ENCODE measurements around the gene DTX3L.

Gene DTX3L

DNA sequence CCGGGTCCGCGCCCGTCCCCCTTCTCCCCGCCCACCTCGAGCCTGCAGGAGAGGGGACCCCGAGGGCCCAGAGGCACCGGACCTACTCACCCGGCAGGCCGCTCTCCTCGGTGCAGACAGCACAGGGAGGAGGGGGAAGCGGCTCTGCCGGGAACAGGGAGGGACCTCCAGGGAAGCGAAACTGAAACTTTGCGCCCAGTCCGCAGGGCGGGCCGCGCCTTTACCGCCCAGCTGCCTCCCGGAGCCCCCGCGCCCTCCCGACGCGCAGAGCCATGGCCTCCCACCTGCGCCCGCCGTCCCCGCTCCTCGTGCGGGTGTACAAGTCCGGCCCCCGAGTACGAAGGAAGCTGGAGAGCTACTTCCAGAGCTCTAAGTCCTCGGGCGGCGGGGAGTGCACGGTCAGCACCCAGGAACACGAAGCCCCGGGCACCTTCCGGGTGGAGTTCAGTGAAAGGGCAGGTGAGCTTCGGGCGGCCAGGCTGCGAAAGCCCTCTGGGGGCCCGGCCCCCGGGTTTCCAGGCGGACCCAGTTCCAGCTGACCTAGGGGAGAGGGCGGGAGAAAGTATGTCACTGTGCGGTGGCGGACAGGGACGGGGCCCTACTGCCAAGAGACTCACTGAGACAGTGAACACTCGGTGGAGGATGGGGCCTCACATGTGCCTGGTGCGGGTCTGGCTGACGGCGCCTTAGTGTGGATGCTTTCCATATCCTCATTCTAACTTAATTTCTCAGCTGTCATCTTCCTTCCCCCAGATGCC, at the start of gene DTX3L, which contains the start of gene PARP9:
Gene DTX3L (plus strand): TSS at position 184 of the 758 bp plus-strand sequence. CDS start 89 bp downstream, at position 273.
Gene PARP9 (minus strand): TSS at position 146 of the 758 bp plus-strand sequence. CDS start 4,680 bp downstream, outside the sequence.
- peak; percentile 86 for DNase-seq

DNA sequence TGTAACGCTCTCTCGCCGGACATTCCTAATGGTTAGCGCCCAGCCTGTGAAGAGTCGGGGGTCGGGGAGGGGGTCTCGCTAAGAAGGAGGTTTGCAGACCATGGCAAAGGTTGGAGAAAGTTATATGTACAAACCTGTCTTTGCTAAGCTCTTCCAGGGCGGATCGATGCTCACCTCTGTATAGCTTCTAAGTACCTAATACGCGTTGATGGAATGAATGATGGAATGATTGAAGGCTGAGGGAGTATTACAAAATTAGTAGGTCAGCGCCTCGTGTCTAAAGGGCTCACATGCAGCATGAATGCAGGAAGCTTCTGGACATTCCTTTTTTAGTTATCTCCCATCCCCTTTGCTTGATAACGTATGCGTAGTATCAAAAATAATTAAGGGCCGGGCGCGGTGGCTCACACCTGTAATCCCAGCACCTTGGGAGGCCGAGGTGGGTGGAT, 49.1 kb upstream of the DTX3L start:
- no peak for DNase-seq

DNA sequence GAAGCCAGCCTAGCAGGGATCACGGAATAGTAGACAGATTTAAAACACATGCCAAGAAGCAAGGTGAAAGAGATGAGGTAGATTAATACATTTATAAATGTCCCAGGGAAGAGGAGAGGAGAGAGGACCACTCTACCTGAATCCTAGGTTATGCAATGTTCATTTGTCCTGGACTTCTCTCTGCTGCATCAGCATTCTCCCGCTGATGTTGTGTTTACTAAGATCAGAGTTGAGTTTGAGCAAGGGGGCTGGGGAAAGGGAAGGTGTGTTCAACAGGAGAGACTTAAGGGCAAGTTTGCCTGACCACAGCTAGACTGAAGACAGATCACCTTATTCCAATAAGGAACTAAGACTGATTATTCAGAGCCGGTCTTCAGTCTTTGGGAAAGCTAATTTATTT, 48.3 kb upstream of the DTX3L start:
- no peak for DNase-seq

DNA sequence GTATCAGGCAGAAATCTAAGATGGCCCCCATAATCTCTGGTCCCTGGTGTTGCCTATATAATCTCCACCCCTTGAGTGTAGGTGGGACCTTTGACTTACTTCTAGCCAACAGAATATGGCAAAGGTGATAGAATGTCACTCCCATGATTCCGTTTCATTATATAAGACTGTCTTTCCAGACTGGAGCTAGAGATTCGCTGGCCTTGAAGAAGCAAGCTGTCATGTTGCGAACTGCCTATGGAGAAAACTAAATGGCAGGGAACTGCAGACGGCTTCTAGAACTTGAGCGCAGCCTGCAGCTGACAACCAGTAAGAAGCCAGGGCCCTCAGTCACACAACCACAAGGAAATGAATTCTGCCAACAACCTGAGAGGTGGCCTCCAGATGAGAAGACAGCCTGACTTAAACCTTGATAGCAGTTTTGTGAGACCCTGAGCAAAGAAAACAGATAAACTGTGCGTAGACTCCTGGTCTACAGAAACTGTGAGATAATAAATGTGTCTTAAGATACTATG, 47.2 kb upstream of the DTX3L start:
- DNase-seq, result no peak

DNA sequence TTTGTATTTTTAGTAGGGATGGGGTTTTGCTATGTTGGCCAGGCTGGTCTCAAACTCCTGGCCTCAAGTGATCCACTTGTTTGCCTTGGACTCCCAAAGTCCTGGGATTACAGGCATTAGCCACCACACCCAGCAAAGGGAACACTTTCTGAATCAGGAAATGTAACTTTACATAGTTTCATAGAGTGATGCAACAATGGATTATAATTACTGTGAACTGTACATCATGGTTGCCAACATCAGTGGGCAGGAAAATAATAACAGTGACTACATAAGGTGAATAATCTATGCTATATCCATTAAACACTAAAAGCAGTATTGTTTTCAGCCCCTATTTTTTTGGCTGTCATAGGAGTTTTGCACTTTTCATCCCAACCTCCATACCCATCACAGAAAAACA, 44.4 kb upstream of the DTX3L start:
- no peak for DNase-seq

DNA sequence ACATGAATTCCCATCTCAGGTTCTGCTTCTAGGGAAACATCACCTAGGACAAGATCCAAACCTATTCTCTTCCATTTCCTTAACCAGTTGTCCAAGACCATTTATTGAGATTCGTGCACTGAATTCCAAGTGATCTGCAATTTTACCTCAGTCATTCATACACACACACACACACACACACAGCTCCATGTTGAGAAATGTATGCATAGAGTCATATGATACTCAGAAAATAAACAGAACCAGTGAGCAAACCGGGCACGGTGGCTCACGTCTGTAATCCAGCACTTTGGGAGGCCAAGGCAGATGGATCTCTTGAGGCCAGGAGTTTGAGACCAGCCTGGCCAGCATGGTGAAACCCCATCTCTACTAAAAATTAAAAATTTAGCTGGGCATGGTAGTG, 43.3 kb upstream of the DTX3L start:
- no peak for DNase-seq

DNA sequence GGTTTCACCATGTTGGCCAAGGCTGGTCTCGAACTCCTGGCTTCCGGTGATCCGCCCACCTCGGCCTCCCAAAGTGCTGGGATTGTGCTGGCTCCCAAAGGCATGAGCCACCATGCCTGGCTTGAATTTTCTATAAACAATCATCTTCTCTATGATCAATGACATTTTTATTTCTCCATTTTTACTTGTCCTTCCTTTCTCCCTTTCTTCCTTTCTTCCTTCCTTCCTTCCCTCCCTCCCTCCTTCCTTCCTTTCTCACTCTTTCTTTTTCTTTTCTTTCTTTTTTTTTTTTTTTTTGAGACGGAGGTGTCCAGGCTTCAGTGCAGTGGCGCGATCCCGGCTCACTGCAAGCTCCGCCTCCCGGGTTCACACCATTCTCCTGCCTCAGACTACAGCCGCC, 40.8 kb upstream of the DTX3L start:
- no peak for DNase-seq

DNA sequence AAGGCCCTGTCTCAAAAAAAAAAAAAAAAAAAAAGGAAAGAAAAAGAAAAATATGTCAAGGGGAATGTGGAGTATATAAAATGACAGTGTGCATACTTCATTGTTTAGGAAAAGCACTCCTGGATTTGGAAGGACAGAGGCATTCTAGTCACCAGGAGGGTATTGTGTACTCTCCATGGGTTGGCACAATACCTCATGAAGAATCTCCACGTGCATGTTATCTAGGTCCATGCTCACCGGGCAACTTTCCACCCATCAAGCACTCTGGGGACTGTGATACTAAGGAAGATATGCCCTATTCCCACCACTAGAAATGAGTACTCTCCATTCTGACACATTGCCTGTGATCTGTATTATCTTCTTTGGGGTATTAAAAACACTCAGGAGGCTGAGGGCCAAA, 34.0 kb upstream of the DTX3L start:
- DNase-seq, result no peak

DNA sequence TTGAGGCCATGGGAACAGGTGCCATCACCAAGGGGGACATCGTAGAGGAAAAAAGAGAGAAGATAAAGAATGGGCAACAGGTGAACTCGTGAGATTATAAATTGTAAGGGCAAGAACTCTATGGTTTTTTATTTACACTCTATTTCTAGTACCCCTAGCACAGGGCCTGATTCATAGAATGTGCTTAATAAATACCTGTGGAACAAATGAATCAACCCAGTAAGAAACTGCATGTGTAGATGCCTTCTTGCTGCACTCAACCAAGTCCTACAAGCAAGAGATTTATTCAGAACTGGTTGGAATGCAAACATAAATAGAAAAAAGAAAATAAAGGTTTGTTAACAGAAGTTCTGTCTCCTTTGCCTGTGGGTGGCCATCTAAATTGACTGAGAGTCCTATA, 30.7 kb upstream of the DTX3L start:
- no peak for DNase-seq

DNA sequence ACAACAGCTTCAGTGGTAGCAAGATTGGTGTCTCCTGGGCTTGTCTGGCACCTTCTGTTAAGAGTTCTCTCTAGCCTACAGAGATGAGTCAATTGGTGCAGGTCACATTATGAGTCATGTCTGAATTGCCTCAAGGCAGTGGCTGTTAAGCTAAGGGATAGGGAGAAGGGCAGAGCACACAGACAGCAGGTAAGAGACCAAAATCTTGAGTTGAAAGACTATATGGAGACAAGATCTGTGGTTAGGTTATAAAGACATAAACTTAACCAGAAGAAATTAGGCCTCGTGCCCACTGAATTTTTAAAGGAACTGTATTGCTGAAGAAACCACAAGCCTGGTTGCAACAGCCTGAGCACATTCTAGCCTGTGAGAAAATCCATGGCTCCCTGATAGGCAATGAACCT, 30.2 kb upstream of the DTX3L start:
- peak; percentile 15 for DNase-seq

DNA sequence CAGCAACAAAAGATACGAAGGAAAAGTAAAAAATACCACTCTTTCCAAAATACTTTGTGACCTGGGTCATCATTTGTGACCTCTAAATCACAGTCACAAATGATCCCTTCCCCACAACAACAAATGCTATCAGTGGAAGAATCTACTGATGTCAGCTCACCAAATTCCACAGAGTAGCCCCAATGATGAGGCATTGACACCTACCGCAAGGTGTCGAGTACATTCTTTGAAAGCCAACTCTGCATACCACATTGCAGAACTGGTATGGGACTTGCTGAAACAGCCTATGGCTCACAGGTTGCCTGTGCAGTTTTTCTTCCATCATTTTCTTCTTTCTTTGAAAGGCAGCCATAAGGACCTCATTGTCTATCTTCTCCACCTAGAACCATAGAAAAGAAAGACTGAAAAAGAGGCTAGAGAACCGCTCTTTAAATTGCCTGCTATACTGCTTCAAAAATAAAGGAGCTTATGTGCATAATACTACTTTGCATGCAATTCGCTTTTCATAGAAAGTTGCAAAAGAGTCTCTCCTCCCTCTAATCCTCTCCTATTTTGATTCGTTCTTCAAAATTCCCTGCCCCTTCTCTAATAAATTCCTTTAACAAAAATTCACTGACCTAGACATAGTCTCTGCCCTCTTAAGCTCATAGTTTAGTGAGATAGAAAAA, 28.0 kb upstream of the DTX3L start:
- no peak for DNase-seq

DNA sequence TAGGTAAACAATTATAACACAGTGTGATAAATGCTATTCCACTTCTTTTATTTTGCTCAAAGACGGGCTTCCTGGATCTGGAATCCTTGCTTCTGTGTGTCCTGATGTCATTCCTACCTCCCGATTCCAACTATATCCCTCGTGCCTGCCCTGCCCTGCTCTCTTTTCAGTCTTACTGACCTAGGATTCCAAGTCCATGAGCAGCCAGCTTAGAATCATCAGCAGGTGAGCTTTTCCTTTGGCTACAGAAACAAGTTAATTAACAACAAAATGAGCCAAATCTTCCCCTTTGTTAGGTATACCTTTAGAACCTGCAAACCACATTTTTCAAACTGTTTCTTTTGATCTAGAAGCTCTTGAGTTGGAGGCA, 27.5 kb upstream of the DTX3L start:
- DNase-seq, result no peak

DNA sequence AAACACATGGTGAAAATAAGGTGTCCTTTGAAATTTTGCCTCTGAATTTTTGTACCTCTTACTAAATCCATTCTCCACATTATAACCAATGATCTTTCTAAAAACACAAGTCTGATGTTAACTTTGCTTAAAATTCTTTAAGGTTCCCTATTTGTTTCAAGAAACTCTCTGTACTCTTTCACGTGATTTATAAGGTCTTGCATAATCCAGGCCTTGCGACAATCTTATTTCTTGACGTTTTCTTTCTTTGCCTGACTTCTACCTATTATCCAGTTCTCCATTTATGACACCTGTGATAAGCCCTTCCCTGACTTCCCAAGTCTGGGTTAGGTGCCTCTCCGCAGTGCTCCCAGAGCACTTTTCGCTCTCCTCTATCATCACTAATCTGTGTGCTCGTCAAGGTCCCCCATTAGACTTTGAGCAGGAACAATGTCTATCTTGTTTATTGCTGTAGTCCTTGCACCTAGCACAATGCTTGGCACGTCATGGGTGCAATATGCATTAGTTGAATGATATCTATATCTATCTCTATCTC, 25.1 kb upstream of the DTX3L start:
- no peak for DNase-seq

DNA sequence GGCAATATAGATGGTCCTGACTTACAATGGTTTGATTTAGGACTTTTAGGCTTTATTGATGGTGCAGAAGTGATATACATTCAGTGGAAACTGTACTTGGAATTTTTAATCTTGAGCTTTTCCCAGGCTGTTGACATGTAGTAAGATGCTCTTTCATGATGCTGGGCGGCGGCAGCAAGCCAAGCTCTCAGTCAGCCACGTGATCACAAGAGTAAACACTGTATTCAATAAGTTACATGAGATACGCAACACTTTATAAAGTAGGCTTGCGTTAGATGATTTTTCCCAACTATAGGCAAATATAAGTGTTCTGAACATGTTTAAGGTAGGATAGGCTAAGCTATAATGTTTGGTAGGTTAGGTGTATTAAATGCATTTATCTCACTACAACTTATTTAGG, 18.0 kb upstream of the DTX3L start:
- DNase-seq, result no peak

DNA sequence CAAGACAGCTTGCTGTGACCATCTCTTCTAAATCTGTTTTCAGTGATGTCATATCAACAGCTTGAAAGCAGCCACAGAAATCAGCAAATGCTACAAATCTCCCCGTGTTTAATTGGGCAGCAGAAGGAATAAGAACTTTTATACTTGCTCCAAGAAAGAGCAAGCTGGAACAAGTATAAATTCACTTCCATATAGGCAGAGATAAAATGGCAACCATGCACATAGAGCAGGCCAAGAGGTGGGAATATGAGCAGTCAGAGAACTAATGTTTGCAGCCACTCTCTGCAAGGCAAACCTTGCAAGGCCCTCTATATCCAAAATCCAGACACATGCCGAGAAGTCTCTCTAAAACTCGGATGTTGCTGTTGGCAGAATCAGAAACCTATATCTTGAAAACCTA, 16.1 kb upstream of the DTX3L start:
- no peak for DNase-seq

DNA sequence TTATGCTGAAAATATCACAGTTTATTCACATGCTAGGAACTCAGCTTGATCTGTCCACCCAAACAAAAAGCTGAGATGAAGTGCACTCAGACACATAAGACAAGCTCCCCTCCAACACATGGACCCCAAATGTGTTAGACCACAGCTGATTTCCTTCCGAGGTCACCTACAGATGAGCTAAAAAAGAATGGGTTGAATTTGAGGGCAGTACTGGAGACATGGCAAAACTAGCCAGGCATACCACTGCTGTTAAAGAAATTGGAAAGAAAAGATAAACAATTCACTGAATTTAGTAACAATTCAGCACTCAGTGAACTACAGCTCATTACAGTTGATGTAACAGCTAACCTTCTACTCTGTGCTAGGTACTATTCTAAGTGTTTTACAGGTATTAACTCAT, 15.5 kb upstream of the DTX3L start:
- DNase-seq, result no peak

DNA sequence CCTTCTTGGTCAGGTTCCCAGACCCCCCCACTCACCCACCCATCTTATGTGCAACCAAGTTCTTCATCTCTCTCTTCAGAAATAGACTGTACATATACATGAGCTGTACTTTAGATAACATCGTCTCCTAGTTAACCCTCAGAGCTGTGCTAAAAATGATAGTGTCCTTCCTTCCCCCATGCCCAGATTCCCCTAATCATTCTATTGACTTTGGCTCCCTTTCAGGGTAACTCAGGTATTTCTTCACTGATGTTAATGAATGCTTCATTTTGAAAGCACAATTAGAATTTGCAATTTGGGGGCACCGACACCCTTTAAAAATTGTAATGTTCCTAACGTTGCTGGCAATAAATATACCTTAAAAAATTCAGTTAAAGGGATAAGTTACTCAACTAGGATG, 11.0 kb upstream of the DTX3L start:
- DNase-seq, result no peak

DNA sequence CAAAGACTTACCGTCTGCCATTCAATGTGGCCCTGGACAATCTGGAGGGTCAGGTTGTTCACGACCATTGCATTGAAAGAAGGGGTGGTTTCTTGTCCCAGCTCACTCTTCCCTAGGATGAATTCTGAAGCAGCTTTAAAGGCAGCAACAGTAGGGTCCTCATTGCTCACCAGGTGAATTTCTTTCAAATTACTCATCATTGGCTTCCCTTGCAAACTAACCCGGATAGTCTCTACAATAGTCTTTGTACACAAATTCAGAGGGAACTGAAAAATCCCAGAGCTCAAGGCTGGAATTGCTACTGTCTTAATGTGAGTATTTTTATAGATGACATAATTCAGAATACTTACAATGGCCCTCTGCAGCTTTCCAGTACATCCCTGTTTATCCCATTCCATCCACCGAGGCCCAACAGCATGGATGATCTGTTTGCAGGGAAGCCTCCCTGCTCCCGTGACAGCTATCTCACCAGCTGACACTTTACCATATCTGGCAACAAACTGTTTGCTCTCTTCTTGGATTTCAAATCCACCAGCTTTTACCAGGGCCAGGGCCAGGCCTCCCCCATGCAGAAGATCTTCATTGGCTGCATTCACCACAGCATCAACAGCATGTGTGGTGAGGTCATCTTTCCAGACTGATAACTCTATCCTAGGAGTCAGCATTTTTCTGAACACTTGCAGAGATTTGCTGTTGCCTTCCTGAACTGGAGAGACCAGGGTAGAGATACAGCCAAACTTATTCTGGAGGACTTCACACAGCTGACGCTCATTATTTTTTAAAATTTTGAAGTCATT, 8.7 kb upstream of the DTX3L start:
- DNase-seq, result no peak

DNA sequence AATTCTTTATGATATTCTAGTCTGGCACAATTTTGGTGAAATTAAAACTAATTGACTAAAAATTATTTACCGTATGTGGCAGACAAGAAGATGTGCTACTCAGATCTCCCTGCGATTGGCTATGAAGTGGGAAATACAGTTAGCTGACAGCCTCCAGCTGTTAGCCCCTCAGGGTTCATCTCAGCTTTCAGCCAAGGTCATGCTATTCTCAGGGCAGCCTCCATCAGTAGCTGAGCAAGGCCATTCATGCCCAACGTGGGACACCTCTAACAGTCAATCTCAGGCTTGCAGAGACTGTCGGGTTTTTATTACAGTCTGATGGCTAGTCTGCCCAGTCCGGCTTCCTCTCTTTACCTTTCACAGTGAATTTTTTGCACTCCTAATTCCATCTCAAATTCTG, 6.8 kb upstream of the DTX3L start:
- no peak for DNase-seq

DNA sequence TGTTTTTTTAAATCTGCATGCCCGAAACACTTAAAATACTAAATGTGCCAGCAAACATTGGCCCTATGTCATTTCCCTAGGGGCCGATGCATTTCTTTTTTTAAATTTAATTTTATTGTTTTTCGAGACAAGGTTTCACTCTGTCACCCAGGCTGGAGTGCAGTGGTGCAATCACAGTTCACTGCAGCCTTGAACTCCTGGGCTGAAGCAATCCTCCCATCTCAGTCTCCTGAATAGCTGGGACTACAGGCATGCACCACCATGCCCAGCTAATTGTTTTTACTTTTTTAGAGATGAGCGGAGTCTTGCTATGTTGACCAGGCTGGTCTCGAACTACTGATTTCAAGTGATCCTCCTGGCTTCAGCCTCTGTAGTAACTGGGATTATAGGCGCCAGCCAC, 5.5 kb upstream of the DTX3L start:
- no peak for DNase-seq

DNA sequence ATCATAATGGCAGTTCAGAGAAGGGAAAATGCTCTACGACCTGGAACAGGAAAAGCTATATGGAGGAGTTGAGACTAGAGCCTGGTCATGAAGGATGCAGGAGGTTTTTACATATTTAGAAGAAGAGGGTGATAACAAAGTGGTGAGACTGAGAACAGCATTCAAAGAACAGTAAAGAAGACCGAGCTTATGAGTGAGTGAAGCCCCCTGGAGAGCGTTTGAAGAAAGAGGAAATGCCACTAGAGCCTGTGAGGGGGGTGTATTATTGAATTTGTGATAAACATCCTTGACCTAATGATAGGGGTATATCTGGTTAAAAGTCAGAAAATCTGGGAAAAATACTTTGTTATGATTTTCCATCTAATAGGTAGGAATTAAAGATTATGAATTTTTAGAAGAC, 4.2 kb upstream of the DTX3L start:
- no peak for DNase-seq

DNA sequence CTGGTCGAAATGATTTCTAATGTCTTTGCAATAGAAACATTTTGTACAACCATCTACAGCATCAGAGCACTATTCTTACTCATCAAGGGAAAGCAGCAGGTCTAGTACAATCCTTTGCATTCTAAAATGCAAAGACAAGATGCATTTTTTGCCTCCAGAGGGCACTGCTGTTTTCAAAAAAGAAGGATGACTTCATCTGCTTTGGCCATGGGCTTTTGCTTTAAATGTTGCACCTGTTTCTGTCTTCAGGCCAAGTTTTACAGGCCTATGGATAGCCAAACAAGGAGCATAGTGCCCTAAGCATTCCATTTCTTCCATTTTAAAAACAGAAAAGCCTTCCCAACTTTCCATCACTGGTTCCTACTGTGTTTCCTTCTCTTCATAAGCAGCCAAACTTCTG, 3.5 kb upstream of the DTX3L start:
- peak; percentile 54 for DNase-seq
